ENCODE results near the gene FOXO1.

The FOXO1 gene

GRCh38 chr13:40589285-40590109, 76.9 kb downstream of the FOXO1 start:
- Histone ChIP-seq H3K36me3 (ENCODE audit: control insufficient read depth, insufficient read depth, low read length) (no peaks in the 10 kb centered on the region), H3K4me3 (replicated peaks; ENCODE audit: low read depth, low read length) (no peak overlapping the region; the same call in 1 of the 2 replicates), H3K27me3 (replicated peaks; ENCODE audit: control insufficient read depth, insufficient read depth, low read length) (no peaks in the 10 kb centered on the region)
- peak; percentile 79 for DNase-seq (ENCODE audit: extremely low read depth, insufficient read length)
- TF ChIP-seq CTCF (IDR thresholded peaks at IDR 0.05; ENCODE audit: insufficient read depth, low read length, poor library complexity, severe bottlenecking): no peak

- Histone ChIP-seq H3K27me3 (replicated peaks; ENCODE audit: control insufficient read depth, insufficient read depth, low read length) (no peaks in the 10 kb centered on the region), H3K36me3 (ENCODE audit: control insufficient read depth, insufficient read depth, low read length) (no peaks in the 10 kb centered on the region), H3K4me3 (replicated peaks; ENCODE audit: low read depth, low read length) (no peak overlapping the region)
- TF ChIP-seq CTCF (IDR thresholded peaks at IDR 0.05; ENCODE audit: insufficient read depth, low read length, poor library complexity, severe bottlenecking): no peak
- DNase-seq (ENCODE audit: extremely low read depth, insufficient read length): no peak
Observed at GRCh38 chr13:40588101-40588500, 78.3 kb downstream of the FOXO1 start.

DNA sequence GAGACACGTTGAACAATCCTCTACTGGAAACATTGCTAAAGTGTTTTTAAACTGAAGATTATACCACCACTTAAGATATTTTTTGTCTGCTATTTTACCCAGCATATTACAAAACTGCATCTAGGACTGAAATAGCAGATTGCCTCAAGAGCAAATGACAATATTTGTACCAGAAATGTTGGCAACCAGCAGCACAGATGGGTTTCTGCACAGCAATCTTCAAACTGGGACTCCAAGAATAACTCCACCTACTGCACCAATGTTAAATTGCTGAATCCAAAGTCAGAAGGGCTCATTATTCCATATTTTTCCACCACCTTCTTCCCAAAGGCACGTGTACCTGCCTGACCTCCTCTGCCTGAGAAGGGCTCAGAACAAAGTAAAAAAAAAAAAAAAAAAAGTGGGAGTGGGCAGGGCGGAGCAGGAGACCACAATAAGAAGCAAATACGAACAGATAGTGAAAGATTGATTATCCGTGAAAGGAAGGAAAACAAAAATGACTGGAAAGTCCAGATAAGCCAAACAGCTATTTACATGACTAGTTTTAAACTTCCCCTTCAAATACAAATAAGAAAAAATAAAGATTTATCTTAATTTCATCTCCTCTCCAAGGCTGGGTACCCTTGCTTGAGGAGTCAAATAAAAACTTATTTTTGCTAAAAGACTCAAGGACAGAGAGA, 79.4 kb downstream of the FOXO1 start:
- TF ChIP-seq CTCF (IDR thresholded peaks at IDR 0.05; ENCODE audit: insufficient read depth, low read length, poor library complexity, severe bottlenecking): no peak
- Histone ChIP-seq H3K36me3 (ENCODE audit: control insufficient read depth, insufficient read depth, low read length) (no peaks in the 10 kb centered on the region), H3K4me3 (replicated peaks; ENCODE audit: low read depth, low read length) (no peak overlapping the region), H3K27me3 (replicated peaks; ENCODE audit: control insufficient read depth, insufficient read depth, low read length) (no peaks in the 10 kb centered on the region)
- no peak for DNase-seq (ENCODE audit: extremely low read depth, insufficient read length)

GRCh38 chr13:40585911-40586471, 80.5 kb downstream of the FOXO1 start:
- DNase-seq (ENCODE audit: extremely low read depth, insufficient read length): no peak
- no peak for TF ChIP-seq CTCF (IDR thresholded peaks at IDR 0.05; ENCODE audit: insufficient read depth, low read length, poor library complexity, severe bottlenecking)
- no peaks in the 10 kb centered on the region for H3K36me3 ChIP-seq (ENCODE audit: control insufficient read depth, insufficient read depth, low read length)
- H3K27me3 ChIP-seq (replicated peaks; ENCODE audit: control insufficient read depth, insufficient read depth, low read length): no peaks in the 10 kb centered on the region
- no peak overlapping the region for H3K4me3 ChIP-seq (replicated peaks; ENCODE audit: low read depth, low read length)

- H3K27me3 ChIP-seq (replicated peaks; ENCODE audit: control insufficient read depth, insufficient read depth, low read length): no peaks in the 10 kb centered on the region
- no peaks in the 10 kb centered on the region for H3K36me3 ChIP-seq (ENCODE audit: control insufficient read depth, insufficient read depth, low read length)
- no peak for DNase-seq (ENCODE audit: extremely low read depth, insufficient read length)
Observed at GRCh38 chr13:40583738-40584137, 82.7 kb downstream of the FOXO1 start.

More at GRCh38 chr13:40583738-40584137, 82.7 kb downstream of the FOXO1 start:
- no peak for TF ChIP-seq CTCF (IDR thresholded peaks at IDR 0.05; ENCODE audit: insufficient read depth, low read length, poor library complexity, severe bottlenecking)
- no peak overlapping the region for H3K4me3 ChIP-seq (replicated peaks; ENCODE audit: low read depth, low read length)
